SK-N-SH (cell line): ENCODE data around the gene EXD2. TPM values are rescaled to one million over a fixed set of nuclear protein-coding genes. Genes with fewer than 3 reads are reported as not detected.

Experiments used
- CTCF ChIA-PET: fragments of 300-600, 350-600 bp; formaldehyde crosslinking; extraction: SDS; loops from one replicate; lab custom pipeline; 2021; lab: Yijun Ruan, JAX
- POLR2A ChIA-PET: fragments of 350-600 bp; sonication (Branson Sonifier 250); formaldehyde crosslinking; extraction: SDS; loops from one replicate; lab custom pipeline; 2020; ENCODE audit warnings: antibody characterized with exemption, inconsistent platforms; lab: Yijun Ruan, JAX
- DNase-seq: peaks from one replicate; pipeline ENCODE4 v3.0.0; 2012
- H2AFZ ChIP-seq: fragments of 200-600 bp; sonication (generic); 2 replicates; pipeline ENCODE4 v1.8.1; 2016; ENCODE audit warnings: antibody characterized with exemption, mild to moderate bottlenecking, low read depth
- H3F3A ChIP-seq: fragments of 200-600 bp; sonication (generic); replicated peaks from 2 replicates; pipeline ENCODE3; 2016; ENCODE audit warnings: antibody characterized with exemption, mild to moderate bottlenecking; ENCODE audit not compliant: insufficient read depth
- H3K27ac ChIP-seq, 2 experiments: fragments of 200-500 bp in 1 of 2; fragments of 200-600 bp in 1 of 2; sonication (Bioruptor generic) in 1 of 2; sonication (generic), shearing (Covaris generic) in 1 of 2; 2 replicates each; pipeline versions ENCODE4 v1.5.1 to v1.6.1; 2014 to 2016; ENCODE audit warnings: low read depth in 2 of 2, inconsistent platforms in 1 of 2, low read length in 1 of 2, mild to moderate bottlenecking in 1 of 2, mixed read lengths in 1 of 2
- H3K27me3 ChIP-seq: fragments of 200-600 bp; sonication (generic), shearing (Covaris generic); 2 replicates; pipeline ENCODE4 v1.6.1; 2016; ENCODE audit warnings: mixed run types; ENCODE audit not compliant: insufficient read depth
- H3K36me3 ChIP-seq, 2 experiments: fragments of 200-500 bp in 1 of 2; fragments of 200-600 bp in 1 of 2; sonication (Bioruptor generic) in 1 of 2; sonication (generic) in 1 of 2; replicated peaks in 1 of 2; 2 replicates each; pipeline versions ENCODE3 to v1.5.1; 2014 to 2016; ENCODE audit warnings: low read length in 1 of 2, mild to moderate bottlenecking in 1 of 2; ENCODE audit not compliant: insufficient read depth in 2 of 2, control insufficient read depth in 1 of 2
- H3K4me1 ChIP-seq, 2 experiments: fragments of 200-500 bp in 1 of 2; fragments of 200-600 bp in 1 of 2; sonication (Bioruptor generic) in 1 of 2; sonication (generic), shearing (Covaris generic) in 1 of 2; 2 replicates each; pipeline versions ENCODE4 v1.5.1 to v1.6.1; 2014 to 2016; ENCODE audit warnings: low read depth in 1 of 2, low read length in 1 of 2, mixed run types in 1 of 2; ENCODE audit not compliant: insufficient read depth in 2 of 2, control insufficient read depth in 1 of 2
- H3K4me2 ChIP-seq: fragments of 200-600 bp; sonication (generic), shearing (Covaris generic); 2 replicates; pipeline ENCODE4 v1.6.1; 2017; ENCODE audit warnings: mixed run types
- H3K4me3 ChIP-seq, 2 experiments: fragments of 200-500 bp in 1 of 2; fragments of 200-600 bp in 1 of 2; sonication (Bioruptor generic) in 1 of 2; sonication (generic), shearing (Covaris generic) in 1 of 2; 2 replicates each; pipeline versions ENCODE4 v1.5.1 to v1.8.1; 2014 to 2016; ENCODE audit warnings: low read depth in 2 of 2, inconsistent platforms in 1 of 2, low read length in 1 of 2, mild to moderate bottlenecking in 1 of 2, mixed read lengths in 1 of 2, moderate library complexity in 1 of 2
- H3K79me2 ChIP-seq: fragments of 200-600 bp; sonication (generic); 2 replicates; pipeline ENCODE4 v1.8.1; 2017; ENCODE audit warnings: mild to moderate bottlenecking; ENCODE audit not compliant: insufficient read depth
- H3K9ac ChIP-seq: fragments of 200-600 bp; sonication (generic); 2 replicates; pipeline ENCODE4 v1.6.1; 2017; ENCODE audit warnings: mixed run types
- H3K9me2 ChIP-seq: fragments of 200-600 bp; sonication (generic); 2 replicates; pipeline ENCODE4 v1.6.1; 2017; ENCODE audit warnings: mixed run types
- H3K9me3 ChIP-seq: fragments of 200-600 bp; sonication (generic); 2 replicates; pipeline ENCODE4 v1.6.1; 2017; ENCODE audit warnings: mixed run types, mild to moderate bottlenecking, moderate library complexity
- H4K20me1 ChIP-seq: fragments of 200-600 bp; sonication (generic); 2 replicates; pipeline ENCODE4 v1.6.1; 2017; ENCODE audit warnings: mild to moderate bottlenecking, mixed run types; ENCODE audit not compliant: insufficient read depth
- CHD2 ChIP-seq: fragments of 150-350 bp; IDR thresholded peaks from 2 replicates; pipeline ENCODE4 v1.6.1; 2018; ENCODE audit warnings: low read length; ENCODE audit not compliant: partially characterized antibody
- EP300 ChIP-seq, 2 experiments: IDR thresholded peaks; 2 replicates each; pipeline versions ENCODE4 v1.4.0 to v1.6.1; 2012; ENCODE audit warnings: borderline replicate concordance in 1 of 2, low read depth in 1 of 2, low read length in 1 of 2
- GATA2 ChIP-seq: sonication (generic); formaldehyde crosslinking; IDR thresholded peaks from 2 replicates; pipeline ENCODE4 v1.5.0; 2020; ENCODE audit warnings: mild to moderate bottlenecking, missing genetic modification reagents
- MEF2A ChIP-seq: IDR thresholded peaks from 2 replicates; pipeline ENCODE4 v1.4.0; 2012; ENCODE audit warnings: low read depth, borderline replicate concordance
- NRF1 ChIP-seq: IDR thresholded peaks from 2 replicates; pipeline ENCODE4 v1.6.1; 2012; ENCODE audit warnings: low read depth, mild to moderate bottlenecking, low read length
- PBX3 ChIP-seq: IDR thresholded peaks from 2 replicates; pipeline ENCODE4; 2012
- RAD21 ChIP-seq: IDR thresholded peaks from 2 replicates; pipeline ENCODE4 v1.6.1; 2012; ENCODE audit warnings: mild to moderate bottlenecking, low read length
- RCOR1 ChIP-seq: fragments of 150-350 bp; IDR thresholded peaks from 2 replicates; pipeline ENCODE4 v1.6.1; 2017; ENCODE audit warnings: antibody characterized with exemption, low read length
- RFX5 ChIP-seq: IDR thresholded peaks from 2 replicates; pipeline ENCODE4 v1.6.1; 2012; ENCODE audit warnings: mild to moderate bottlenecking, improper control_type of control experiment, low read length
- RXRA ChIP-seq: IDR thresholded peaks from 2 replicates; pipeline ENCODE4 v1.4.0; 2012; ENCODE audit warnings: low read depth, mild to moderate bottlenecking, borderline replicate concordance
- SIN3A ChIP-seq: IDR thresholded peaks from 2 replicates; pipeline ENCODE4 v1.6.1; 2012; ENCODE audit warnings: low read depth, mild to moderate bottlenecking, low read length, moderate library complexity, borderline replicate concordance
- TEAD4 ChIP-seq: IDR thresholded peaks from 2 replicates; pipeline ENCODE4 v1.4.0; 2012; ENCODE audit warnings: mild to moderate bottlenecking, borderline replicate concordance; ENCODE audit not compliant: insufficient read depth
- YY1 ChIP-seq: IDR thresholded peaks from 2 replicates; pipeline ENCODE4 v1.4.0; 2012; ENCODE audit warnings: low read depth, mild to moderate bottlenecking
- WGBS: methylation state at CpG from one replicate; pipeline ENCODE4 v1.1.6; 2017; ENCODE audit warnings: low lambda C conversion rate; 5-methylcytosine and 5-hydroxymethylcytosine counted together
- polyA plus RNA-seq, 3 experiments: library from polyadenylated mRNA; depleted of rRNA; stranded (reverse); fragments of >200 nt; gene quantifications; 2 replicates each; pipeline ENCODE4 v1.2.3, GENCODE V29; 2012
- TF ChIP-seq, protein P1 (sequence below): IDR thresholded peaks from 2 replicates; pipeline ENCODE4 v1.4.0; 2012; ENCODE audit warnings: low read depth, borderline replicate concordance
- TF ChIP-seq, protein P2 (sequence below): IDR thresholded peaks from 2 replicates; pipeline ENCODE4 v1.4.0; 2012; ENCODE audit warnings: low read depth, borderline replicate concordance

EXD2 gene
- polyA plus RNA-seq, 1 of the 3 experiments (the other 2 are of a cell fraction), result 15.1 TPM

DNA sequence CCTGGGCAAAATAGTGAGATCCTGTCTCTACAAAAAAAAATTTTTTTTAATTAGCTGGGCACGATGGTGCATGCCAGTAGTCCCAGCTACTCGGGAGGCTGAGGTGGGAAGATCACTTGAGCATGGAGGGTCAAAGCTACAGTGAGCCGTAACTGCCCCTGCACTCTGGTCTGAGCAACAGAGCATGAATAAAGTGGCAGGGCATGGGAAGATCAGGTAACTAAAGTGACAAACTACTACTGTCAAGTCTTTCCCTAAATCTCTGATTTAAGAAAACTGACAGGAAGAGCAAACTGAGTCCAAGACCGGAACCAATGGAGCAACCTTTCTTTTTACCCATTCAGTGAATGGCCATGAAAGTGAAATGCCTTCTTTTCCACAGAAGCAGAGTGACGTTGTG, 49.2 kb upstream of the EXD2 start (continued):
- no peak for TF ChIP-seq YY1
- TF ChIP-seq, protein P1, sequence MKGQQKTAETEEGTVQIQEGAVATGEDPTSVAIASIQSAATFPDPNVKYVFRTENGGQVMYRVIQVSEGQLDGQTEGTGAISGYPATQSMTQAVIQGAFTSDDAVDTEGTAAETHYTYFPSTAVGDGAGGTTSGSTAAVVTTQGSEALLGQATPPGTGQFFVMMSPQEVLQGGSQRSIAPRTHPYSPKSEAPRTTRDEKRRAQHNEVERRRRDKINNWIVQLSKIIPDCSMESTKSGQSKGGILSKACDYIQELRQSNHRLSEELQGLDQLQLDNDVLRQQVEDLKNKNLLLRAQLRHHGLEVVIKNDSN, result no peak
- TF ChIP-seq, all 33 proteins: peak for 0

DNA sequence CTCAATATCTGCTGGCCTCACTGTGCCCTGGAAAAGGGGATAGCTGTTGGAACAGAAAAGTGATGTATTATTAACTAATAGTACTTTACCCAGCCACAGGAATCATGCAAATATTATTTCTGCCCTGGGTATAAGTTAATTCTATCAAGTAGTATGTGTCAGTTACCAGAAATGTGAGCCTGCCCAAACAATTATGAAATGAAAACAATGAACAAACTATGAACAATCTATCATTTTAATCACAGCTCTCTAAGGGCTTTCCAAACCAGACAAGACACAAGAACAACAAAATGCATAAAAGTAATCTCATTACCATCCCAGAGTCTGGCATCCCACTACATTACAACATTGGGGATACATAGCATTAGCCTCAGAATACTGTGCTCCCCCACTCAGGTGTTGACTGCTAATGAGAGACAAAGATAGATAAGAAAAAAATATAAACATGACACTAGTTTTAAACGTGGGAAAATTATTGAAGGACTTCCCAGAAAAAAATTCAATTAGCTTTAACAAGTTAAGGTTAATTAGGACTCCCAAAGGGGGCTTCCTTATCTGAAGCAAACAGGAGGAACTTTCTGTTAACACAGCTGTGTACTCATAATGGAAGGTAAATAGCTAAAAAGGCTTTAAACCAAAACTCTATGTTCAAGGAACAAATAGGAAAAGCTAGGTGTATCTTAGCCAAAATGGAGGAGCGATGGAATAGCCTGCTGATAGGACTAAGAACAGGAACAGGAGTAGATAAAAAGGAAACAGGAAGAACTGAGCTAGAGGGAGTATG, 41.6 kb upstream of the EXD2 start:
- H3K79me2 ChIP-seq, result peaks cover 75% of the 10 kb centered on the region
- POLR2A ChIA-PET, result no interaction called here
- H3K4me3 ChIP-seq, result no peak overlapping the region
- H3K36me3 ChIP-seq, result peaks cover 23 to 24% of the 10 kb centered on the region in 2 experiments
- no peaks in the 10 kb centered on the region for H3K9me3 ChIP-seq
- peaks cover 18 to 19% of the 10 kb centered on the region in 2 experiments; a peak in 3 of 4 replicates for H3K4me1 ChIP-seq
- no peaks in the 10 kb centered on the region for H3K27me3 ChIP-seq
- no peaks in the 10 kb centered on the region for H3K9me2 ChIP-seq
- 0 out of 2 replicates have a peak overlapping the region, but pooled peaks have one; percentile 10 for H3K4me2 ChIP-seq
- DNase-seq, result no peak
- H4K20me1 ChIP-seq, result peaks cover 47% of the 10 kb centered on the region
- peak overlapping the region; percentile 18 to 39; a peak in 3 of 4 replicates for H3K27ac ChIP-seq
- CTCF ChIA-PET, result interaction anchor here (1.0 to 4.7 kb wide), 6 partner anchors 12 to 287 kb away, joined by 3 to 66 read pairs (median 7); no protein-coding TSS in a partner anchor
- no peak overlapping the region for H3K9ac ChIP-seq
- no peak for TF ChIP-seq PBX3
- no peak for TF ChIP-seq NRF1
- no peak for TF ChIP-seq RXRA
- no peak for TF ChIP-seq GATA2 (CRISPR knock-in tag)
- TF ChIP-seq, protein P1, result no peak
- no peak for TF ChIP-seq MEF2A
- TF ChIP-seq CHD2, result no peak
- H3F3A ChIP-seq, result peaks cover 14% of the 10 kb centered on the region
- no peak overlapping the region for H2AFZ ChIP-seq
- 54% methylated on average over 2 of the region's 2 CpGs for WGBS

- H3K4me1 ChIP-seq, result peaks cover 18 to 19% of the 10 kb centered on the region in 2 experiments; a peak in 3 of 4 replicates
- peaks cover 59% of the 10 kb centered on the region for H3K79me2 ChIP-seq
- peaks cover 14% of the 10 kb centered on the region for H3F3A ChIP-seq
- no peaks in the 10 kb centered on the region for H3K9me3 ChIP-seq
- peak overlapping the region; percentile 86 for H3K27ac ChIP-seq
- peak; percentile 93 for DNase-seq
- H3K4me3 ChIP-seq, result peak overlapping the region; percentile 88 to 91
- WGBS, result 0% methylated on average over 5 of the region's 57 CpGs
- H3K36me3 ChIP-seq, result peaks cover 14 to 23% of the 10 kb centered on the region in 2 experiments
- H2AFZ ChIP-seq, result peak overlapping the region; percentile 77
- peak overlapping the region; percentile 91 for H3K4me2 ChIP-seq
- no peaks in the 10 kb centered on the region for H3K27me3 ChIP-seq
- H3K9ac ChIP-seq, result peak overlapping the region; percentile 91
- CTCF ChIA-PET, result interaction anchor here (0.7 to 4.7 kb wide), 19 partner anchors 13 to 313 kb away, joined by 3 to 66 read pairs (median 4); partner anchors contain the start of gene EXD2
- POLR2A ChIA-PET, result interaction anchor here (0.8 to 1.0 kb wide), 2 partner anchors 19 to 40 kb away, joined by 3 read pairs; partner anchors contain the start of gene EXD2
- H4K20me1 ChIP-seq, result peaks cover 38% of the 10 kb centered on the region
- no peaks in the 10 kb centered on the region for H3K9me2 ChIP-seq
- TF ChIP-seq, protein P2, sequence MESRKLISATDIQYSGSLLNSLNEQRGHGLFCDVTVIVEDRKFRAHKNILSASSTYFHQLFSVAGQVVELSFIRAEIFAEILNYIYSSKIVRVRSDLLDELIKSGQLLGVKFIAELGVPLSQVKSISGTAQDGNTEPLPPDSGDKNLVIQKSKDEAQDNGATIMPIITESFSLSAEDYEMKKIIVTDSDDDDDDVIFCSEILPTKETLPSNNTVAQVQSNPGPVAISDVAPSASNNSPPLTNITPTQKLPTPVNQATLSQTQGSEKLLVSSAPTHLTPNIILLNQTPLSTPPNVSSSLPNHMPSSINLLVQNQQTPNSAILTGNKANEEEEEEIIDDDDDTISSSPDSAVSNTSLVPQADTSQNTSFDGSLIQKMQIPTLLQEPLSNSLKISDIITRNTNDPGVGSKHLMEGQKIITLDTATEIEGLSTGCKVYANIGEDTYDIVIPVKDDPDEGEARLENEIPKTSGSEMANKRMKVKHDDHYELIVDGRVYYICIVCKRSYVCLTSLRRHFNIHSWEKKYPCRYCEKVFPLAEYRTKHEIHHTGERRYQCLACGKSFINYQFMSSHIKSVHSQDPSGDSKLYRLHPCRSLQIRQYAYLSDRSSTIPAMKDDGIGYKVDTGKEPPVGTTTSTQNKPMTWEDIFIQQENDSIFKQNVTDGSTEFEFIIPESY, result no peak
- TF ChIP-seq EP300 (IDR thresholded peaks at IDR 0.05; ENCODE audit: borderline replicate concordance in 1 of 2, low read depth in 1 of 2, low read length in 1 of 2), result no peak; a peak in 1 of 4 replicates
- peak; percentile 90; the same call in 1 of the 2 replicates for TF ChIP-seq SIN3A
- TF ChIP-seq TEAD4, result no peak
- peak; percentile 21 for TF ChIP-seq RAD21
- TF ChIP-seq RFX5, result peak; percentile 88
- TF ChIP-seq RCOR1, result peak; percentile 40; the same call in 1 of the 2 replicates
- TF ChIP-seq, protein P1, result no peak
Measured at GRCh38 chr14:69151458-69152180, 39.7 kb upstream of the EXD2 start.
